Activated CD8-positive, alpha-beta memory T cell treated with anti-CD3 and anti-CD28 coated beads for 36 hours (primary cell): ENCODE data around the gene SLC25A24. TPM values are rescaled to one million over a fixed set of nuclear protein-coding genes. Genes with fewer than 3 reads are reported as not detected.
"Not testable (repeated sequence)": the region's sequence is repeated elsewhere in the genome, so short reads cannot be mapped to it uniquely, and the experiment has no call there.

ENCODE experiments used
- CTCF ChIA-PET: fragments of 350-600 bp; sonication (Branson Sonifier 250); formaldehyde crosslinking; loops from one replicate; lab custom pipeline; 2021; ENCODE audit warnings: antibody characterized with exemption; lab: Charles Lee
- POLR2A ChIA-PET: fragments of 350-600 bp; sonication (Branson Sonifier 250); formaldehyde crosslinking; loops from one replicate; lab custom pipeline; 2021; ENCODE audit warnings: antibody characterized with exemption; lab: Charles Lee
- total RNA-seq, 2 experiments: library from RNA; stranded (reverse); gene quantifications; one replicate each; pipeline ENCODE4 v1.2.3, GENCODE V29; 2021

Gene SLC25A24
- total RNA-seq, 2 experiments from 2014 or later, result 19.6 to 20.1 TPM

DNA sequence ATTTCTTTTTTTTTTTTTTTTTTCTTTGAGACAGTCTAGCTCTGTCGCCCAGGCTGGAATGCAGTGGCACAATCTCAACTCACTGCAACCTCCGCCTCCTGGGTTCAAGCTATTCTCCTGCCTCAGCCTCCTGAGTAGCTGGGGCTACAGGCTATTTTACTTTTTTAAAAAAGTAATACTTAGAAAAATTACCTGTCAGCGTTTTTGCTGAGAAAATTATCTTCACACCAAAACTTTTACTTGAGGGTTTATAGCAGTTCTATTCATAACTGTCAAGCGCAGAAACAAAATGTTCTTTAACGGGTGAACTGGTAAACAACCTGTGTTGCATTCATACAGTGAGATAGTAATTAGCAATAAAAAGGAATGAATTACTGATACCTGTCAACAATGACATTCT is 1.5 kb upstream of the SLC25A24 start:
- ChIA-PET POLR2A (no interaction called here), CTCF (interaction anchor here (1.8 kb wide), 1 partner anchor 359 kb away, joined by 8 read pairs; the partner anchor contains the start of gene EEIG2)

DNA sequence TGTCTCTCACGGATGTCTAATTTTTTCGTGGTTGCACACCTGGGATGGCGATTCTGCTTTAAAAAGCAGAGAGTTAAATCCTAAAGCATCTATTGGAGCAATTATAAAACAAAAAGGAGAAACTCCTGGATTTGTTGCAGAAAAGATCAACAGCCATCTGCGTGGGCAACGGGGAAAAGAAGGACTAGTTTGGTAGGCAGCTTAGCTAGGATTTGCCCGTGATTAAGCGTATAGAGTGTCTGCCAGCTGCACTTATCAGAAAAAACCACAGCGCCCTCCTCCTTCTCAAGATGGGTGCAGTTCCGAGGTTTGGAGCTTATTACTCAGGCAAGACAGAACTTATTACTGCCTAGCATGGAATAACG is 526 bp upstream of the SLC25A24 start:
- ChIA-PET CTCF (interaction anchor here (1.1 to 1.8 kb wide), 2 partner anchors 12 to 360 kb away, joined by 3 to 8 read pairs; partner anchors contain the start of gene EEIG2), POLR2A (interaction anchor here (1.2 kb wide), 2 partner anchors 359 to 492 kb away, joined by 3 read pairs; partner anchors contain the start of genes EEIG2 and PRPF38B)

DNA sequence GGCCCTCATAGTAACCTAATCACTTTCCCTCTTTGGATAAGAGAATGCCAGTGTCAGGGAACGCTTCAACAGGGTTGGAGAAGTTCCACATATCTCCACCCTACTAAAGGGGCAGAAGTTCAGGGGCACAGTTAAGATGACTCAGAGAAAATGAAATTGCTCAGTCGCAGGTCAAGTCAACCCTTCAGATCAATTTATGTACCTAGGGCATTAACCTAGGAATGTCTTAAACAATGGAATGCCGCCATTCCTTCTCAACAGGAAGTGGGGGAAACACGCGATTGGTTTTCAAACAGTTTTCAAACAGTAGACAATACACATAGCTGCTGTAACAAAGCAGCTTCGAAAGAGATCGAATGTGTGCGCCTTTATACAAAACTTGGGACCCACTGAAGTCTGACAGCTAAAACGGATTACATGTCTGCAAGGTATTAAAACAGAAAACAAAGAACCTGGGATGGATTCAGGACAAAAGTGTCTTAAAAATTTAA is 897 bp downstream of the SLC25A24 start:
- ChIA-PET POLR2A (no interaction called here), CTCF (no interaction called here)

DNA sequence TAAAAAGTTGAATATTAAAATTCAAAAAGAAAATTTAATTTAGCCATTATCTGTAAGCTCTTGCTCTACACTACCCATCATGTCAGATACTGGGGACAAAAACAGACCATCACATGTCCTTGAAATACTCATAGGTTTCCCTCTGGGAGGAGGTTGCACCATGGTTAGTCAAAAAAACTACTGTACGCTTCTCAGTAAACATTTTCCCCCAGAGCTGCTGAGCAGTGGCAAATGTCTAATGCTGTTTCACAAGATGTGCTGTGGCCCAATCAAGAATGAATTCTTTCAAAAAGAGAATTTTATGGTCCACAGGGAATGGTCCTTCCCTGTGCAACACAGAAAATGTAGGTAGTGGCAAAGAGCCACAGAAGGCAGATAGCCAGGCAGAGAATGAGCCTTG is 6.1 kb downstream of the SLC25A24 start:
- ChIA-PET POLR2A (no interaction called here), CTCF (no interaction called here)

DNA sequence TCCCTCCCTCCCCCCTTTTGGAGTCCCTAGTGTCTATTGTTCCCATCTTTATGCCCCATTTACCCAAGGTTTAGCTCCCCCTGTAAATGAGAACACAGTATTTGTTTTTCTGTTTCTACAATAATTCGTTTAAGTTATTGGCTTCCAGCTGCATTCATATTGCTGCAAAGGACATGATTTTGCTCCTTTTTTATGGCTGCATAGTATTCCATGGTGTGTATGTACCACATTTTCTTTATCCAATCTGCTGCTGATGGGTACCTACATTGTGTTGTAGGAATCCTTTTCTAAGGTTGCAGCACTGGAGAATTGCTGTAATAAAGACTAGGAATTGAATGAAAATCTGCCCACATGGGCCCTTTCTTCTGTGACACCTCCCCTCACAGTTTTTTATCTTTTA is 6.8 kb downstream of the SLC25A24 start:
- ChIA-PET POLR2A (no interaction called here), CTCF (no interaction called here)

DNA sequence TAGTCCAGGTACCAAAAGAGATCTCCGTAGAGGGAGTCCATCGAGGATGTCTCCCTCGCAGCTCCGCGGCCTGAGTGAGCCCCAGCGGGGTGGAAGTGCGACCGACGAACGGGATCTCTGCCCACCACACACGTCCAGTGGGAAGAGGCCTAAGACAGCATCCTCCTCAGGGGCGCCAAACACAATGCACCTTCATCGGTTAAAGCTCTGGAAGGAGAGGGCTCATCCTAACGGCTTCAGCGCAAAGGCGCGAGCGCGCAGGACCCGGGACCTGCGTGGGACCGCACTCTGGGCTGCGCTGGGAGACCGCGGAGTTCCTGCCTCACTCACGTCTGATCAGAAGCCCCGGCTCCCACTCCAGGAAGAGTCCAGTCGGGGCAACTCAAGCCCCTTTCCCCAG is 7.6 kb downstream of the SLC25A24 start:
- ChIA-PET POLR2A (no interaction called here), CTCF (no interaction called here)

DNA sequence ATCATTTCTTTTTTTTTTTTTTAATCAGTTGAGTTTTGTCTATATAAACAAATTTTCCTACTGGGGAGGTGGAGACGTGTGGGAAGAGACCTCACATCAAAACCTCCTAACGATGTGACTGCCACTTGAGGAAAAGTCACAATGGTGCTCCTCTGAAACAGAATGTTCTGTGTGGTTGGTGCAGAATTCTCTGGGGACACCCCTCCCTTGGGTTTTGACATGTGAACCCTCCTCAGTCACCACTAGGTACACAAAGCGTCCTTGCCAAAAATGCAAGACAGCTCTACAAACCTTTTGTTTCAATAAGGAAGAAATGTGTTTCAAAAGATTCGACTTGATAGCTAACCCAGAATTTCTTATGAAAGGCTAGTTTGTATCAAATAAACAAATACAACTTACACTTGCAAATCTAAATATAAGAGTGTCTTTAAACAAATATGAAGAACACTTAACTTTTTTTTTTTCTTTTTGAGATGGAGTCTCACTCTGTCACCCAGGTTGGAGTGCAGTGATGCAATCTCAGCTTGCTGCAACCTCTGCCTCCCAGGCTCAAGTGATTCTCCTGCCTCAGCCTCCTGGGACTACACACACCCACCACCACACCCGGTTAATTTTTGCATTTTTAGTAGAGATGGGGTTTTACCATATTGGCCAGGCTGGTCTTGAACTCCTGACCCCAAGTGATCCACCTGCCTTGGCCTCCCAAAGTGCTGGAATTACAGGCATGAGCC is 9.3 kb downstream of the SLC25A24 start:
- ChIA-PET CTCF (no interaction called here), POLR2A (no interaction called here)

DNA sequence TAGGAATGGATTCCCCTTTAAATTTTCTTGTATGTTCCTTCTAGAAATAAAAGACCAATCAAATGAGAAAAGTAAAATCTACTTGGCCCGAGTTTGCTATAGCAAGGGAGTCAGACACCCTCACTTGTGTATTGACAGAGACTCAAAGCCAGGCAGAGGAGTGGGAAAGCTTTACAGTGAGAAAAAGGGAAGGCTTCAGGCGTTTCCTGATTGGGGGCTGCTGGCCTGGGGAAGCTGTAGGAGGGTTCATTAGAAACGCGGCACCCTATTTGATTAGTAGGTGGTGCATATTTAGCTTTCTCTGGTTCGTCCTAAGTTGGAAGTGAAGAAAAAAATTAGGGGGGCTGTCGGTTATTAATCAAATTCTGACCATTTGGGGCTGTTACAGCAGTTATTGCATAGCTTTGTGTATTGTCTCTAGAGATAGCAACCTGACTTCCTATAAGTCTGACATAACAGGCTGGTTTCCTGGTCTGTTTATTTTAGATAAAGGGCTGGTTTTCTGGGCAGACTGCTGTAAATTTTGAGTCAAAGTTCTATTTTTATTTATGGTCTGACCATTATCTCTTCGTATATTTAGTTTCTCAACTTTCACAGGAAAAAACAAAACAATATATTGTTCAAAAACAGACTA is 10.0 kb downstream of the SLC25A24 start:
- POLR2A ChIA-PET, result no interaction called here
- CTCF ChIA-PET, result no interaction called here

DNA sequence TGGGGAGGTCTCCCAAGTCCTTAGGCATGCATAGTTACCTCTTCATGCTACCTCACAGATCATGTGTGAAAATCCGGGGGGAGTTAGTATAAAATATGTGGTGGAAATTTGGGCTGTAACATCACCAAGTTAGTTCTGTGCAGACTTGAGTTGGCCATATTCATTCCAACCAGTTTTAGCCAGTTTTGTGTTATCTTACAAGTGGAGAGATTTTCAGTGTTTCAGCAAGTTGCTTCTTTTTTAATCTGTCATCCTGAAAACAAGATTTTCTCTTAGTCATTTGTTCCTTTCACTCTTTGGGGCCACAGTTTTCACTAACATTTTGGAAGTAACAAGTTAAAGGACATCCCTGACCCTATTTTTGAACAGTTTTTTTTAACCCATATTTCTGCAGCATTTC is 11.3 kb downstream of the SLC25A24 start:
- ChIA-PET POLR2A (no interaction called here), CTCF (no interaction called here)

DNA sequence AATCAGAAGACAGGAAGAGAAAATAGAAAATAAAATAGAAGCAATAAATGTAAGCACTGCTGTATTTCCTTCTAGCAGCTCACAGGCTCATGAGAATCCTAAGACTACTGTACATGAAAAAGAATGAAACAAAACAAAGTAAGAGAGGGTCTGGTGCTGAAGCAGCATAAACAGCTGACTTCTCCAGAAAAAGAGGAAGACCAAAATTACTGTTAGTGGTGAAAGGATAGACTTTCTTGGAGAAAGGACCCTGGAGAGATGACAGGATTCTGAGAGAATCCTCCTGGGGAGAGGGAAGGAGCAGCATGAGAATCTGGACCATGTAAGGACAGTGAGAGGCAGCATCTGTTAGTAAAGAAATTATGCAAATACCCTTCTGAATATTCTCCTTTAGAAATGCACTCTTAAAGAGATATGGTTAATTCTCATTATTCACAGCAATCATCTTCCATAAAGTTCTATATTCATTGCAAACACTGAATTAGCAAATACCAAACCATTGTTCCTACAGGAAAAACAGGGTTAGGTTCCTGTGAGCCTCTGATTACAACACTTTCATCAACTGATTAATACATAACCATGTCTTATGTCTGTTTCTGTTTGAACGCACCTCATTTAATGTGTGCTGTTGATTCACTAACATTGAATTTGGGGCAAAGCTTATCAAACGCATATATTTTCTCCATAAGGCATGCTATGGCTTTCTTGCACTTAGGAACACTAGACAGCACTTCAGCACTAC is 17.0 kb downstream of the SLC25A24 start:
- ChIA-PET POLR2A (no interaction called here), CTCF (no interaction called here)

DNA sequence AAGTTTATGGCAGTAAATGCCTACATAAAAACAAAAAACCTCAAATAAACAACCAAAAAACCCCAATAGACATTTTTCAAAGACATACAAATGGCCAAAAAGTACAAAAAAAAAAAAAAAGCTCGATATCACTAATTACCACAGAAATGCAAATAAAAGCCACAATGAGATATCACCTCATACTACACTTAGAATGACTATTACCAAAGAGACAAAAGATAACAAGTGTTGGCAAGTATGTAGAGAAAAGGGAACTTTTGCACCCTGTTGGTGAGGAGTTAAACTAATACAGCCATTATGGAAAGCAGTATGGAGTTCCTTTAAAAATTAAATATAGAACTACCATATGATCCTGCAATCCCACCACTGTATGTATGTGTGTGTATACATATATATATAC is 21.1 kb downstream of the SLC25A24 start:
- ChIA-PET POLR2A (no interaction called here), CTCF (no interaction called here)

DNA sequence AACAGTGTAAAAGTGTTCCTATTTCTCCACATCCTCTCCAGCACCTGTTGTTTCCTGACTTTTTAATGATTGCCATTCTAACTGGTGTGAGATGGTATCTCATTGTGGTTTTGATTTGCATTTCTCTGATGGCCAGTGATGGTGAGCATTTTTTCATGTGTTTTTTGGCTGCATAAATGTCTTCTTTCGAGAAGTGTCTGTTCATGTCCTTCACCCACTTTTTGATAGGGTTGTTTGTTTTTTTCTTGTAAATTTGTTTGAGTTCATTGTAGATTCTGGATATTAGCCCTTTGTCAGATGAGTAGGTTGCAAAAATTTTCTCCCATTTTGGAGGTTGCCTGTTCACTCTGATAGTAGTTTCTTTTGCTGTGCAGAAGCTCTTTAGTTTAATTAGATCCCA is 37.7 kb downstream of the SLC25A24 start:
- POLR2A ChIA-PET, CTCF ChIA-PET: not testable (repeated sequence)

DNA sequence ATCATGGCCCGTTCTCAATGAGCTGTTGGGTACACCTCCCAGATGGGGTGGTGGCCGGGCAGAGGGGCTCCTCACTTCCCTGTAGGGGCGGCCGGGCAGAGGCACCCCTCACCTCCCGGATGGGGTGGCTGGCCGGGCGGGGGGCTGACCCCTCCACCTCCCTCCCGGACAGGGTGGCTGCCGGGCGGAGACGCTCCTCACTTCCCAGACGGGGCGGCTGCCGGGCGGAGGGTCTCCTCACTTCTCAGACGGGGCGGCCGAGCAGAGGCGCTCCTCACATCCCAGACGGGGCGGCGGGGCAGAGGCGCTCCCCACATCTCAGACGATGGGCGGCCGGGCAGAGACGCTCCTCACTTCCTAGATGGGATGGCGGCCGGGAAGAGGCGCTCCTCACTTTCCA is 40.2 kb downstream of the SLC25A24 start:
- CTCF ChIA-PET, POLR2A ChIA-PET: not testable (repeated sequence)

DNA sequence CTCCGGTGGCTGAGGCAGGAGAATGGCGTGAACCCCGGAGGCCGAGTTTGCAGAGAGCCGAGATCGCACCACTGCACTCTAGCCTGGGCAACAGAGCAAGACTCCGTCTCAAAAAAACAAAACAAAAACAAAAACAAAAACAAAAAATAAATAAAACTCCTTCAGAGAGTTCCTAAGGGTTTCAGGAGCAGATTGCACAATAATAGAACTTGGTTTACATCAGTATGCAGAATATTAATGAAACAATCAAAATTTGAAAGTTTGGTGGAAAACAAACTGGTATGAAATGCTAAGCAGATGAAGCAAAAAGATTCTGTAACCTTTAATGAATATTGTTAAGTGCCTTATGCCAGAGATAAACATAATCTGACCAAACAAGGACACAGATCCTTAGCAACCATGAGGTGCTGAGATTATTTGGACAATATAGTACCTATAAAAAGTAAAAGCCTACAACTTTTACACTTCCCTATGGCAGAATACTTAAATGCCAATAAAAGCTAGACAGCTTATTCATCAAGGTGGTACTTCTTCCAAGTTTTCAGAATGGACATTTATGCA is 41.2 kb downstream of the SLC25A24 start:
- ChIA-PET POLR2A (no interaction called here), CTCF (no interaction called here)

DNA sequence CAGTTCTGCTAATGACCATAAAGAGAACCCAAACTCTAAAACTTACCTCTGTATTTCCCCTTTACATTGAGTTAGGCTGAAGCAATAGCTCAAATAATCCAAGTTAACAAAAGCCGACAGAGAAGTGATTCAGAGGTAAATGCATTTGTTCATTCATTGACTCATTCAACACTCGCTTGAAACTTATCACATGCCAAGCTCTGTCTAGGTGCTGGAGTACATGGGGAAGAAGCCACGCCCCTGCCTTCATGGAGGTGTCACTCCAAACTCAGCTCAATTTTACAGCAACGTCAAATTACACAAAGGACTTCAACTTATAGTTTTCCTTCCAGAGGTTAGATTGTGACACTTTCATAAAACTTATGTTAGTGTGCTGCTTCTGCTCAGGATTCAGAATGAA is 45.8 kb downstream of the SLC25A24 start:
- POLR2A ChIA-PET, result no interaction called here
- CTCF ChIA-PET, result no interaction called here

DNA sequence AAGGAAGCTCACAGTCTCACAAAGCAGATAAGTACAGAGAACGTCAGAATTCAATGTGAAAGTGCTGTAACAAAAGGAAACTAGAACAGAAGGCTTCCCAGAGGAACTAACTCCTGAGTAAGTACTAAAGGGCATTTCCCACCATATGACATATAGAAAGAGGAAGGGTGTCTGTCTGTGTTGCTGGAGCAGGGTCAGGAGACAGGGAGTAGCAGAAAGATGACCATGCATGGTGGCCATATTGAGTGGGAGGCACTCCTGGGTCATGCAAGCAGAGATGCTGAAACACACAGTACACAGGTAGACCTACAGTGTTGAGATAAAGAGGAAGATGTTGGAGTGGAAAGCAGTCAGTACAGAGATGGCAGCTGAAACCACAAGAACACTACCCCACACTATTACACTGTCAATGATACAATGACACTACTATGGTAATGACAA is 47.3 kb downstream of the SLC25A24 start:
- CTCF ChIA-PET, result no interaction called here
- POLR2A ChIA-PET, result no interaction called here

DNA sequence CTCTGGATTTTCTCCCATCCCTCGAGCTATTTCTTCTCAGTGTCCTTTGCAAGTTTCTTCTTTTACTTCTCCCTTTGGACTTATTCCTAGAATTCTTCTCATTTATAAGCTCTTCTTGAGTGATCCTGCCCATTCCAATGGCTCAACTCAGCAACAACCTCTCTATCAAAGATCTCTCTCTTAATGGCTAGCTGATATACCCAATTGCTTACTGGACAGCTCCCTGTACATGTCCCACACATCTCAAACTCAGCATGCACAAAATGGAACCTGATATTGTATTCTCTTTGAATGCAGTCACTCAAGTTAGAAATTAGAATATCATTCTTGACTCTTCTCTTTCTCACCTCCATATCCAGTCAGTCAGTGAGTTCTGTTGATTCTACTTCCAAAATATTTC is 48.6 kb downstream of the SLC25A24 start:
- ChIA-PET CTCF (no interaction called here), POLR2A (no interaction called here)

DNA sequence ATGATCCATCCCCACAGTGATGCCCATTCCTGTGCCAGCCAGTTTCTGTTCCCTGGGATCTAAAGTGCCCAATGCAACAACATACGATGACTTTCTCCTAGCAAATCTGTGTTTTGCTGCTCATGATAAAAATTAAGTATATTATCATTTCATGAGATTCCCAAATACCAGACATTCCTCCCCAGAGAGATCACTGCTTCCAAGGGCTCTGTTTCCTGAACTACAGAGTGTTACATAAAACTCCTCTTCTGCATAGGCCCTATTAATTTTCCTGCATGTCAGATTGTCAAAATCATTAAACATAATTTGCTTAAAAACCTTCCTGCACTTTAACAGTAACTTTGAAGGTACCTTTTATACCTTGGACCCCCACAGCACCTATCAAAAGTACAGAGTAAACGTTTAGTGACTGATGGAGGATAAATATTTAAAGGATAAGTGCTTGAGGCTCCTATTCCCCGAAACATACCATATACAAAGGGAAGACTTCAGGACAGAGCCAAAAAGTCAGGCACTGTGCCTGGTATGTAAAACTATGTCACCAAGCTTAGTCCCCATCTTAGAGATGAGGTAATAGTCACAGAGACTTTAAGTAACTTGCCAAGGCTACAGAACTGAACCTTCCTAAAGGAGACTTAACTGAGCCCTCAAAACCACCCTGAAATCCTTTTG is 50.2 kb downstream of the SLC25A24 start:
- ChIA-PET POLR2A (no interaction called here), CTCF (no interaction called here)

DNA sequence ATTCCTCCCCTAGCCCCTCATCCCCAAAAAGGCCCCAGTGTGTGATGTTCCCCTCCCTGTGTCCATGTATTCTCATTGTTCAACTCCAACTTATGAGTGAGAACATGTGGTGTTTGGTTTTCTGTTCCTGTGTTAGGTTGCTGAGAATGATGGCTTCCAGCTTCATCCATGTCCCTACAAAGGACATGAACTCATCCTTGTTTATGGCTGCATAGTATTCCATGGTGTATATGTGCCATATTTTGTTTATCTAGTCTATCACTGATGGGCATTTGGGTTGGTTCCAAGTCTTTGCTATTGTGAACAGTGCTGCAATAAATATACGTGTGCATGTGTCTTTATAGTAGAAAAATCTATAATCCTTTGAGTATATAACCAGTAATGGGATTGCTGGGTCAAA is 55.6 kb downstream of the SLC25A24 start:
- POLR2A ChIA-PET, CTCF ChIA-PET: not testable (repeated sequence)
